NCI-H1417 (cell line): Measurements from ENCODE around the gene C4orf51.

Experiments
- DNase-seq, 3 experiments: peaks; one replicate each; lab custom pipeline; 2025; lab: John Stamatoyannopoulos, UW

The C4orf51 gene

DNA sequence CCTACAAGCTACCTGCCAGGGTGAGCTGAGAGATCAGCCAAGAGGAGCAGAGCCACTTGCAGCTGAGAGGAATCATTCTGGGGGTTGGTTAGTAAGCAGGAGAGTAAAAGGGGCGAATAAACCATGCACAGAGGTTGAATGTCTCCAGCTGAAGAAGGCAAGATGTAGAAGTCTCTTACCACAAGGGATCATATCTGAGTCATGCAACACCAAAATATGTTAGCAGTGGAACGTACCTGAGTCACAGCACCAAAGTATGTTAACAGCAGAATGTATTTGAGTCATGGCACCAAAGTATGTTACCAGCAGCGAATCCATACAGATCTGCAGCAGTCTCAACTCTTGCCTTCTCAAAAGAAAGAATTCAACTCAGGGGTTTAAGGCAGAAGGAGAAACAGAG, 29.9 kb downstream of the C4orf51 start:
- no peak for DNase-seq

GRCh38 chr4:145716200-145716599, 36.3 kb downstream of the C4orf51 start:
- no peak for DNase-seq

DNA sequence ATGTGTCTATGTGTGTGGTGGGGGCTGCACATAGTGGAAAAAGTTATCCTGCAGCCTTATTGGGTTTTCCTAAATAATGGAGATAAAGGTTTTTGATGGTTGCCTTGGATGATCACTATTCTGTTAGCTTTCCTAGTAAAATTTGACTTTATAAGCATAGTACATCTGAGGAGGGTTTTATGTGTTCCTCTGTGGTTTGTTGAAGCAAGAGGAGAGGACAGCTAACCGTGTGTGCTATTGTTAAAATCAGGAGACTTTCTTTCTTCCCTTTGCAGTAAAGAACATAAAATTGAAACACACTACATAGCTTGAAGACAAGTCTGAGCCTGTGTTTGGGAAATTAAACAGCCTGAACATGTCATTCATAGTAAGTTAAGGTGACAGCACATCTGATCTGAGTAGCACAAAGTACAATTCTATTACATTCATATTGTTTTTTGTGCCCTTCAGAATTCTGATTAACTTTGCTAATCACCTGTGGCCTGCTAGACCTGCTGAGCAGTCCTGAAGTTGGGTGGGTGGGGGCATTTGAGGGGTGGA, 36.8 kb downstream of the C4orf51 start:
- no peak for DNase-seq

DNA sequence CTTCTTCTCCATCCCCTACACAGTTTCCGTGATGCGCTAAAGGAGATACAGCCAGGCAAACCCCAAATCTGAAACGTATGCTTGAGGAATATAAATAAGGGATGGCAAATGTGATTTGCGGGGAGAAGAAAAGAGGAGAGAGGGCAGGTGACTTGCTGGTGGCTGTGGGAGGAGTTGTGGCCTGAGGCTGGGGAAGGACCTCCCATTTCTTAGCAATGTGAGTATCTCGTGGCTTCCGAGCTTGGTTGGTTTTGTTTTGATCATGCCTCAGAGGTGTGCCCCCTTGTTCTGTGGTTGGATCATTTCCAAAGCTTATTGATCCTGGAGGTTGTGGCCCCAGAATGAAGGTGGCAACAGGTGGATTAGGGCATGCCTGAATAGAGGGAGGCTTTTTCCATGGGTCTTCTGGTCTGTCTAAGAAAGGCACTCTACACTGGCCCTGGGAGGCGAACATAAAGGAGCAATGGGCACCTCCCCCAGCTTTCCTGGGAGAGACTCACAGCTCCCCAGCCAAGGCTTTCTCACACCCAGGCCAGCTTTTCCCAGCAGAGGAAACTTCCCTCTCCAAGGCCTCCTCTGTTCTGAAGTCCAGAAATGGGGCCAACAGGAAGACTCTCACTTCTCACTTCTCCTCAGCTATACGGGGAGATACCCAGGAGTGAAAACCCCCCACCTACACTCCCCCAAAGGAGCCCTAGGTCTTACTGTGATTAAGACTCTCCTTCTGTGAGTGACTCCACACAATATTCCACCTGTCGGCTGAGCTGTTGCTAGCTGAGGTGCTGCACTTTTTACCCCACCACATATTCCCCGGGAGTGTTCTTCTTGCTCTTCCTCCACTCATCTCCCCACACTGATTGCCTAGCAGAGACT, 40.0 kb downstream of the C4orf51 start:
- no peak for DNase-seq

- DNase-seq, result no peak
Measured at GRCh38 chr4:145720656-145721055, 40.7 kb downstream of the C4orf51 start.

DNA sequence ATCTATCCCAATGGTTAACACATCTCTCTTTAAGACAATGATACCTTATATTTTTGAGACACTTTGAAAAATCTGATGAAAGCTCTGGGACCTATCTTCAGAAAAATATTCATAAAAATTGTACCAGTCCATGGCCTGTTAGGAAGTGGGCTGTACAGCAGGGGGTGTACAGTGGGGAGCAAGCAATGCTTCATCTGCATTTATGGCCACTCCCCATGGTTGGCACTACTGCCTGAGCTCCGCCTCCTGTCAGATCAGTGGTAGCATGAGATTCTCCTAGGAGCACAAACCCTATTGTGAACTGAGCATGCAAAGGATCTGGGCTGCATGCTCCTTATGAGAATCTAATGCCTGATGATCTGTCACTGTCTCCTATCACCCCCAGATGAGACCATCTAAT, 42.6 kb downstream of the C4orf51 start:
- no peak for DNase-seq

DNA sequence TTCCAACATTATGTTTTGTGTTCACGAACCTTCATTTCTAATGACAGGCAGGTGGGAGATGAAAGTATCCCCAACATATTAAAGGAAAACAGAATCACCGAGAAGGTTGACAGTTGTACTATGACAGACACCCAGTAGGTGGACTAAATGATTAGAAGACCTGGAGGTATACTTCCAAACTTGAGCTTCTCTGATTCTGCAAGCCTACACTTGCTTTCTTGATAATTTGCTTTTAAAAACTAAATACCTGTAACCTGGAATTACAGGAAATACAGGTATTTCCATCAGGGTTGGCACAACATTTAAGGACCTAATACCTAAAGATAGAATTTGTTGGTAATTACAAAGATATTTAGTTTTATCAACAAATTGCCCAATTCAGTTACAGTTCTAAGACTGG, 43.4 kb downstream of the C4orf51 start:
- no peak for DNase-seq

- DNase-seq, result no peak
Measured at GRCh38 chr4:145730026-145730425, 50.1 kb downstream of the C4orf51 start.

DNA sequence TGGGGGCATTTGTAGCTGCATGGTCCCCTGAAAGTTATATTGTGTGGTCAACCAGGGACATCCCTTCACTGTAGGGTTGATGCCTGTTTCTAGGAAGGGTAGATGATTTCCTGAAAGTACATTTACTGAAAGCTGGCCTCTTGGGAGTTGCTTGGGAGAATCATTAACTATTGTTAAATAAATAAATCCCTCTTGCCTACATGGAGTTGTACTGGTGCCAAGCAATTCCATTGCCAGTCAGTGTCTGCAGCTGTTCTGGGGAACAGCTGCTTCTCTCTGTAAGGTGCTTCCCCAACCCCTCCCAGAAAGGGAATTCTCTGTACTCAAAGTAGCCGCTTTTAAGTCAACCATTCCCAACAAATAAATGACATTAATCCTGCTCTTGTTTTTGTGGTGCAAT, 51.1 kb downstream of the C4orf51 start:
- DNase-seq, result peak; percentile 20 to 62 (median 29)

DNA sequence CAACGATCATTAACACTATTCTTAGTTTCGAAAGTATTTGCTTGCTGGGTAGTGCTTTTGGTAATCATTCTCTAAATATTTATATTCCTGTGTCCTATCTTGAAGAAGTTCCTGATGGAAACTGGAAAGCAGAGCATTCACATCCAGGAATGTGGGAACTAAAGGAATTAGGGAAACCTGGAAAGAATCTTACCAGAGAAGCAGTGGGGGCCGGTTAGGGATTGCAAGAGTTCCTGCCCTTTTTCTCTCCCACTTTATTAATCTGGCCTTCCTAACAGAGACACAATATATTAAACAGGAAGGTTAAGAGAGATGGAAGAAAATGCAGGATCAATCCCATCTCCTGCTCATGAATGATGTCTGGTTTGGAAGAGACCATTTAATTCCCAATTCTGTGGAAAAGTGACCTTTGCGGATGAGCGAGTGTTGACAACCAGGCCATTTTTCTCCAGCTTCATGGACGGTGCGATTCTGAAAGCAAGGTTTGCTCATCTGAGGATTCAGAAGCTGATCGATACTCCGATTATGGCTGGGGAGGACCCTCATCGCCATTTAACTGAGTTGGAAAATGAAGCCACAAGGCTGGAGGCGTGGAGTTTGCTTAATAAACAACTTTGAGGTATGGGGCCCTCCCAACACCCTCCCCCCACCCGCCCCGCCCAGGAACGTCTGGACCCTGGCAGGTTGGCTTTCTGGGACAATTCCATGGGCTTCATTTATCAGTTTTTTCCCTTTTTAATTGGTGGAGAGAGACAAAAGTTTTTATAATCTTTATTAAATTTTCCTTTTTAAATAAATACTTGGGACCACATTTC, 52.3 kb downstream of the C4orf51 start:
- DNase-seq, result no peak

DNA sequence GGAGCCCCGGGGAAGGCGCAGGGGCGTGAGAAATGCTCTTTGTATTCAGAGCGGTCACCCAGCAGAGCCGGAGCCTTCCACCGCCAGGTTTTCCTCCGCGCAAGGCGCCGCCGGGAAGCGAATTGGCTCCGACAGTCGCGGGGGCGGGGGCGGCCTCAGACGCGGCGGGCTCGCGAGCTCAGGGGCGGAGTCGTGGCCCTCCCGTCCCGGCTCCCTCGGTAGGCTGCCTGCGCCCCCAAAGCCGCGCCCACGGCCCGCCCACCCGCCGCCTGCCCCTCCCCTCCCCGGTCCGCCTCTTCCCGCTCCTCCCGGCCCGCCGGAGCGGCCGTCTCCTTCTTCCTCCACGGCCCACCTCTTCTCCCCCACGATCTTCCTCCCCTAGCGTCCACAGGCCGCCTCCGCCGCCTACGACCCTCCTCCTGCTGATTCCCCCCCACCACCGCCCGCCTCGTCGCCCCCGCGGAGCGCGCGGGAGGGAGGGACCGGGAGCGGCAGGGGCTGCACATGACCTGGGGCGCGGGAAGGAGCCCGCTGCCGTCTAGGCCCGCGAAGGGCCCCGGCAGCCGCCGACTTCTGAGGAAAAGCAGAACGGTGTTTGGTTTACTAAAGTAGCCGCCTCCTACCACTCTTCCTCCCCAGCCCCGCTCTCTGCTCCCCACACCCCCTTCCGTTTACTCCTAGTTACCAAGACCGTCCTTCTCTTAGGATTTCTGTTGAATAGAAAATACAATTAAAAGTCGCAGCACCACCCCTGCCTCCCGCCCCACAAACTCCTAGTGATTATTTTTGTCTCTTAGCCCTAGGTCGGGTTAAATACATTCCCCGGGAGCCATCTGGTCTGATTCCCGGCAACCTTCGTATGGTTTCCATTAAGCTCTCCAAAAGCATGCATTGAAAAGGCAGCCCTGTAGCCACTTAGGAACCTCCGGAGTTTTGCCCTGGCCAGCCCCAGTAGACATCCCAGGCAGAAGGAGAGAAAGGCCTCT, 53.2 kb downstream of the C4orf51 start:
- peak; percentile 68 to 86 (median 85) for DNase-seq

- DNase-seq, result no peak
Measured at GRCh38 chr4:145734031-145734430, 54.1 kb downstream of the C4orf51 start.

DNA sequence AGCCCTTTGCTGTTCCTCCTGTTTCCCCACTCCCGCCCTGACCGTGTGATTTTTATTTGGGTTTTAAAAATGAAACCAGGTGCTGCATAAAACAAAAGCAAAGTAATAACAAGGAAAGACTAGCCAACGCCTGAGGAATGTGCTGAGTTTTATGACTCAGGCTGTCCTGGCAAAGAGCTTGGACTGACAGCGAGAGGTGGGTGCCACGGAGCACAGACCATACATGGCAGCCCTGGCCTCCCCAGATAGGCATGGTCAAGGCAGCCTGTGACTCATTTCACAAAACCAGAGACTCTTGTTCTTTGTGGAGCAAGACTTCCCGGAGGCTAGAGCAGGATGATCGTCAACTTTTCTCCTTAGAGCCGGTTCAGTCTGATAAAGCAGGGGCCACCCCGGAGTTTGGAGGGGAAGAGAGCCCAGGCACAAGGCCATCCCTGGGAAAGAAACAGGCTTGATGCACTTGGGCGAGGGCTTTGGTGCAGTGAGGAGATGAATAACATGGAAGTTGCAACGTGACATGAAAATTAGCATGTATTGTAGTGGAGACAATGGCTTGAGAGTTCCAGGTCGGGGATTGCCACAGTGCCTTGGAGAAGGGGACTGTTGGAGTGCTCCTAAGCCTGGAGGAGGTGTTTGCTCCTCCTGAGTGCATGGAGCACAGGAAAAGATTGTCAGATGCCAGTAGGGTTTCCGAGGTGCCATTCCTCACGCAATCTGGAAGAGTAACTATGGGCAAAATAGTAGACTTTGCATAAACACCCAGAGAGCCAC, 54.8 kb downstream of the C4orf51 start:
- no peak for DNase-seq

DNA sequence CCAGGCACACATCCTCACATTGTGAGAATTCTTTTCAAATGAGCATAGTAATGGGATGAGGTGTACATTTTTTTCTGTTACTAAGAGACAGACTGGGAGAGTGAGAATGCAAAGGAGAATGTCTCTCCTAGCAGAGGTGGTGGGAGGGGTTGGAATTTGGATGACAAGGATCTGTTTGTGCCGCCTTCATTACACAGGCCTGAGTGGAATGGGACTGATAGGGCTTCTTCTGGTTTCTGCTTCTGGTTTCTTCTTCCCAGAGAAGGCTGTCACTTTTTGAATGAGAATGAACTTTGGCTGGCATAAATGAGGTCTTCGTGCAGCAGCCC, 55.4 kb downstream of the C4orf51 start:
- DNase-seq, result no peak

GRCh38 chr4:145735827-145736226, 55.9 kb downstream of the C4orf51 start:
- no peak for DNase-seq

DNA sequence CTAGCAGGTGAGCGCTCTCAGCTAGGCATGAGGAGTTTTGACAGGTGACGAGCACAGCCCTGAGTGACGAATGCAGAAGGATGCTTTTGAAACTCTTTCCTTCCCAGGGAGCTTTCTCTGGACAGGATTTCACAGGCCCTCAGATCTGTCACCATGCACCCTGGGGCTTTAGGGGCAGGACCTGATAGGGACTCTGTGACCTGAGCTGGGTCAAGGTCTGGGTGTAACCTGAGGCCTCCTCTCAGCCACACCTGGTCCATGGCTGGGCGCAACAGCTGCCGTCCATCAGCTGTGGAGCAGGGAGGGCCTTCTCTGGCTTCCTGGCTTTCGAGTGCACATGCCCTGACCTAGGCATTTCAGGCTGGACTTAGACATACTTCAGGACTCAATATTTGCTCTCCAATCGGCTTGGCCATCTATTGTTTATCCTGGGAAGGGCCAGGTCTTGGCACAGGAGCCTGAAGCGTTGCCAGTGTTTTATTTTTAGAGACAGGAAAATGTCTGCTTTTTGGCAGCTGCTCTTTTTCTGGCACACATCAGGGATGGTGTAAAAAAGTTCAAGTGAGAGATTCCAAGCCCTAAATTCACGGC, 56.4 kb downstream of the C4orf51 start:
- DNase-seq, result peak in 2 of 3 experiments; percentile 16 to 50

DNA sequence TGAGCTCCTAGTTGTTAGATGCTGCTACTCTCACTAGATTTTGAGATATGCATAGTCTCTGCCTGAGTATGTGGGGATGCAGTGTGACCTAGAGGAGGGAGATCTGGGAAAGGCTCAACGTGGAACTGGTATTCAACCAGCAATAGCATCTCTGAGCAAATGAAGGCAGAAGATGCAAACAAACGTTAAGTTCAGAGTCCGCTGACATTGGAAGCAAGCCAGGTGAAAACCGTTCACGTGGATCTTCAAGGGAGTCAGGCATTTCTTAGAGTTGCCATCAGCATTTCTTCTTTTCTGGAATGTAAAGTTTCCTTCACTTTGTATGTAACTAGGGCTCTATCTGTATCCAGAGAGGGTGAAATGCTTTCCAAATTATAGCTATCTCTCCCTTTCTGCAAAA, 59.9 kb downstream of the C4orf51 start:
- no peak for DNase-seq

- DNase-seq, result no peak
Measured at GRCh38 chr4:145740806-145741205, 60.9 kb downstream of the C4orf51 start.

DNA sequence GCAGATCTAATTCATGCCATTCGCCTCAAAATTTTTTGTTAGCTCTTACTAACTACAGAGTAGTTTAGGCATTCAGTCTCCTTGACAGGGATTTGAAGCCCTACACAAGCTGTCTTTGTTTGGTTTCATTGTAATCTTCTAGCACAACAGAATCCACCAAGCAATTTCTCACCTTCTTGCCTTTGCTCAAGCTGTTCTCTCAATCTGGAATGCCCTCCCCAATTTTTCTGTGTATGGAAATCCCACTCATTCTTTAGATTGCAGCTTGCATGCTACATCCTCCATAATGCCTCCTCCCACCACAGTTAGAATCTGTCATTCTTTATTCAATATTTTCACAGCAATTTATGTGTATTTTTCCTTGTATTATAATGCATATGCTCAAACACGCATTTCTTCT, 63.7 kb downstream of the C4orf51 start:
- no peak for DNase-seq

- DNase-seq, result no peak
Measured at GRCh38 chr4:145755802-145756201, 75.9 kb downstream of the C4orf51 start.

- DNase-seq, result no peak
Measured at GRCh38 chr4:145756244-145756643, 76.3 kb downstream of the C4orf51 start.
